GM23338 (cell line): ENCODE results near the gene RAP1B. TPM values are rescaled to one million over a fixed set of nuclear protein-coding genes. Genes with fewer than 3 reads are reported as not detected.

ENCODE experiments used
- ATAC-seq: fragments of 200-7000 bp; cut with Tn5 transposase; 3 replicates; pipeline ENCODE4 v1.9.1; 2020
- DNase-seq: peaks from one replicate; pipeline ENCODE4 v3.0.0-alpha.2; 2015; ENCODE audit warnings: low spot score
- H2AFZ ChIP-seq: fragments of 200-600 bp; sonication (generic); 2 replicates; pipeline ENCODE4 v1.8.0; 2016; ENCODE audit warnings: antibody characterized with exemption, mild to moderate bottlenecking, moderate library complexity
- H3F3A ChIP-seq: fragments of 200-600 bp; sonication (generic); replicated peaks from 2 replicates; pipeline ENCODE4 v1.8.0; 2017; ENCODE audit warnings: antibody characterized with exemption, mixed run types, low read depth
- H3K27ac ChIP-seq: fragments of 200-600 bp; sonication (generic); 2 replicates; pipeline ENCODE4 v1.6.1; 2016; ENCODE audit warnings: low read depth
- H3K27me3 ChIP-seq: fragments of 200-600 bp; sonication (generic); 2 replicates; pipeline ENCODE4 v1.8.0; 2016; ENCODE audit warnings: mild to moderate bottlenecking, mixed run types, moderate library complexity; ENCODE audit not compliant: insufficient read depth
- H3K36me3 ChIP-seq: fragments of 200-600 bp; sonication (generic); 2 replicates; pipeline ENCODE4 v1.8.0; 2016; ENCODE audit warnings: mild to moderate bottlenecking; ENCODE audit not compliant: insufficient read depth
- H3K4me1 ChIP-seq: fragments of 200-600 bp; sonication (generic); 2 replicates; pipeline ENCODE4 v1.8.0; 2016; ENCODE audit warnings: mild to moderate bottlenecking, moderate library complexity; ENCODE audit not compliant: insufficient read depth
- H3K4me2 ChIP-seq: fragments of 200-600 bp; sonication (generic); 2 replicates; pipeline ENCODE4 v1.7.1; 2017; ENCODE audit warnings: mixed run types
- H3K4me3 ChIP-seq: fragments of 200-600 bp; sonication (generic); 2 replicates; pipeline ENCODE4 v1.6.1; 2016; ENCODE audit warnings: mixed run types
- H3K79me2 ChIP-seq: fragments of 200-600 bp; sonication (generic); replicated peaks from 2 replicates; pipeline ENCODE4 v1.8.0; 2017; ENCODE audit warnings: mild to moderate bottlenecking; ENCODE audit not compliant: insufficient read depth
- H3K9me2 ChIP-seq: fragments of 200-600 bp; sonication (generic); 2 replicates; pipeline ENCODE4 v1.8.0; 2017; ENCODE audit not compliant: insufficient read depth
- H4K20me1 ChIP-seq: fragments of 200-600 bp; sonication (generic); replicated peaks from 2 replicates; pipeline ENCODE4 v1.8.0; 2017; ENCODE audit warnings: mild to moderate bottlenecking; ENCODE audit not compliant: insufficient read depth
- H3K27ac Mint-ChIP-seq: 2 replicates; pipeline ENCODE4 v1.8.0; 2020; ENCODE audit warnings: inconsistent platforms, mild to moderate bottlenecking, moderate library complexity, mixed read lengths
- H3K27me3 Mint-ChIP-seq: 3 replicates; pipeline ENCODE4 v1.8.0; 2022; ENCODE audit warnings: low read depth, mild to moderate bottlenecking, moderate library complexity, mixed read lengths, inconsistent platforms; ENCODE audit not compliant: insufficient read depth, poor library complexity
- H3K36me3 Mint-ChIP-seq: 3 replicates; pipeline ENCODE4 v1.8.0; 2021; ENCODE audit warnings: low read depth, mild to moderate bottlenecking, inconsistent platforms, moderate library complexity, mixed read lengths
- H3K4me1 Mint-ChIP-seq: 3 replicates; pipeline ENCODE4 v1.8.0; 2020; ENCODE audit warnings: mild to moderate bottlenecking, inconsistent platforms, mixed read lengths
- H3K4me3 Mint-ChIP-seq: 3 replicates; pipeline ENCODE4 v1.8.0; 2021; ENCODE audit warnings: moderate library complexity, mild to moderate bottlenecking, inconsistent platforms, mixed read lengths
- H3K9me3 Mint-ChIP-seq: 3 replicates; pipeline ENCODE4 v1.8.0; 2020; ENCODE audit warnings: moderate library complexity, mild to moderate bottlenecking, inconsistent platforms, mixed read lengths
- EZH2 ChIP-seq: fragments of 200-600 bp; sonication (generic); IDR thresholded peaks from one replicate; pipeline ENCODE4 v1.8.0; 2017; ENCODE audit warnings: antibody characterized with exemption, mild to moderate bottlenecking, low read depth; ENCODE audit not compliant: unreplicated experiment
- EZH2phosphoT487 ChIP-seq: fragments of 200-600 bp; sonication (generic); IDR thresholded peaks from one replicate; pipeline ENCODE4 v1.8.1; 2018; ENCODE audit warnings: antibody characterized with exemption; ENCODE audit not compliant: unreplicated experiment
- JUNB ChIP-seq: IDR thresholded peaks from one replicate; pipeline ENCODE4 v1.6.1; 2016; ENCODE audit warnings: antibody characterized with exemption; ENCODE audit not compliant: unreplicated experiment
- NANOG ChIP-seq: IDR thresholded peaks from 2 replicates; pipeline ENCODE4 v1.6.1; 2016; ENCODE audit warnings: antibody characterized with exemption, borderline replicate concordance
- POLR2AphosphoS5 ChIP-seq: IDR thresholded peaks from 2 replicates; pipeline ENCODE4 v1.6.1; 2016; ENCODE audit warnings: antibody characterized with exemption, low read depth
- ZNF114 ChIP-seq: fragments of 250-450 bp; sonication (Bioruptor Pico); IDR thresholded peaks from 2 replicates; pipeline ENCODE4 v1.5.0; 2020; ENCODE audit warnings: mild to moderate bottlenecking, moderate library complexity
- ZNF331 ChIP-seq: fragments of 250-450 bp; sonication (Bioruptor Pico); IDR thresholded peaks from 2 replicates; pipeline ENCODE4 v1.5.0; 2020; ENCODE audit warnings: low read depth, mild to moderate bottlenecking, moderate library complexity
- polyA plus RNA-seq: library from polyadenylated mRNA; unstranded; fragments of >200 nt; fragmentation: Nextera tagmentation; extraction: Ambion mirVana; gene quantifications from 2 replicates; pipeline ENCODE4 v1.2.1, GENCODE V29; 2016
- total RNA-seq: library from RNA; depleted of rRNA; stranded (reverse); fragments of >200 nt; shearing (Covaris generic); gene quantifications from 2 replicates; pipeline ENCODE4 v1.2.3, GENCODE V29; 2014
- TF ChIP-seq, protein P1 (sequence below): IDR thresholded peaks from one replicate; pipeline ENCODE4 v1.6.1; 2018; ENCODE audit warnings: antibody characterized with exemption; ENCODE audit not compliant: unreplicated experiment
- TF ChIP-seq, protein P2 (sequence below): fragments of 250-450 bp; sonication (Bioruptor Pico); IDR thresholded peaks from 2 replicates; pipeline ENCODE4 v1.5.0; 2020; ENCODE audit warnings: mild to moderate bottlenecking, moderate library complexity

Gene RAP1B
- total and polyA plus RNA-seq, 2 experiments from 2014 or later: 90.6 to 128 TPM

DNA sequence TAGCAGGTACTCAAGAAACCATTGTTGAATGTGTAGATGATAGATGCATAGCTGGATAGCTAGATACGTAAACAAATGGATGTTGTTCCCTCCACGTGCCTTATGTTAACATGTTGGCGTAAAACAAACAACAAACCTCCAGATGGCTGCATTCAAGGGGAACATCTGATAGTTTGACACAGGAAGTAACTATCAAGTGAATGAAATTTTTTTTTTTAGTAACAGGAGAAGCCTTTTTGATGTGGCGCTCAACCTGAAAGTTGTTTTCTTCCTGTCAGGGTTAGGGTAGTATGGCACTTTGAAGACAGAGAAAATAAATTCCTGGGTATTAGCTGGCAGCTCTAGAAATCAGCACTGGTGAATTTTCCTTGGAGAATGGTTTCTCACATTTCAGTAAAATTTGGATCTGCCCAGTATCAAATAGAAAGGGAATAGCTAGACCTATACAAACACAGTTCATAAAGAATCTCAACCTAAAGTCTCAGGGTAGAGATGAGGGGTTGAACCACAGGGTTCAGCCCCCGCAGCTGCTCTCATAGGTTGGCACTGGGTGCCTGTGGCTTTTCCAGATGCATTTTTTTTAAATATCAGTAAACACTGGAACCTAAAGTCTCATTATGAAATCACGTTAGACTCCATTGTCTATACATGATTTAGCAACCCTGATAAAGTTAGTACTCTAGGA is 18.8 kb upstream of the RAP1B start (continued):
- TF ChIP-seq EZH2: no peak
- TF ChIP-seq, protein P1, sequence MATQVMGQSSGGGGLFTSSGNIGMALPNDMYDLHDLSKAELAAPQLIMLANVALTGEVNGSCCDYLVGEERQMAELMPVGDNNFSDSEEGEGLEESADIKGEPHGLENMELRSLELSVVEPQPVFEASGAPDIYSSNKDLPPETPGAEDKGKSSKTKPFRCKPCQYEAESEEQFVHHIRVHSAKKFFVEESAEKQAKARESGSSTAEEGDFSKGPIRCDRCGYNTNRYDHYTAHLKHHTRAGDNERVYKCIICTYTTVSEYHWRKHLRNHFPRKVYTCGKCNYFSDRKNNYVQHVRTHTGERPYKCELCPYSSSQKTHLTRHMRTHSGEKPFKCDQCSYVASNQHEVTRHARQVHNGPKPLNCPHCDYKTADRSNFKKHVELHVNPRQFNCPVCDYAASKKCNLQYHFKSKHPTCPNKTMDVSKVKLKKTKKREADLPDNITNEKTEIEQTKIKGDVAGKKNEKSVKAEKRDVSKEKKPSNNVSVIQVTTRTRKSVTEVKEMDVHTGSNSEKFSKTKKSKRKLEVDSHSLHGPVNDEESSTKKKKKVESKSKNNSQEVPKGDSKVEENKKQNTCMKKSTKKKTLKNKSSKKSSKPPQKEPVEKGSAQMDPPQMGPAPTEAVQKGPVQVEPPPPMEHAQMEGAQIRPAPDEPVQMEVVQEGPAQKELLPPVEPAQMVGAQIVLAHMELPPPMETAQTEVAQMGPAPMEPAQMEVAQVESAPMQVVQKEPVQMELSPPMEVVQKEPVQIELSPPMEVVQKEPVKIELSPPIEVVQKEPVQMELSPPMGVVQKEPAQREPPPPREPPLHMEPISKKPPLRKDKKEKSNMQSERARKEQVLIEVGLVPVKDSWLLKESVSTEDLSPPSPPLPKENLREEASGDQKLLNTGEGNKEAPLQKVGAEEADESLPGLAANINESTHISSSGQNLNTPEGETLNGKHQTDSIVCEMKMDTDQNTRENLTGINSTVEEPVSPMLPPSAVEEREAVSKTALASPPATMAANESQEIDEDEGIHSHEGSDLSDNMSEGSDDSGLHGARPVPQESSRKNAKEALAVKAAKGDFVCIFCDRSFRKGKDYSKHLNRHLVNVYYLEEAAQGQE: no peak
- TF ChIP-seq EZH2phosphoT487: no peak
- no peak for TF ChIP-seq NANOG
- TF ChIP-seq ZNF114: no peak
- no peak for TF ChIP-seq POLR2AphosphoS5
- no peak for TF ChIP-seq JUNB

DNA sequence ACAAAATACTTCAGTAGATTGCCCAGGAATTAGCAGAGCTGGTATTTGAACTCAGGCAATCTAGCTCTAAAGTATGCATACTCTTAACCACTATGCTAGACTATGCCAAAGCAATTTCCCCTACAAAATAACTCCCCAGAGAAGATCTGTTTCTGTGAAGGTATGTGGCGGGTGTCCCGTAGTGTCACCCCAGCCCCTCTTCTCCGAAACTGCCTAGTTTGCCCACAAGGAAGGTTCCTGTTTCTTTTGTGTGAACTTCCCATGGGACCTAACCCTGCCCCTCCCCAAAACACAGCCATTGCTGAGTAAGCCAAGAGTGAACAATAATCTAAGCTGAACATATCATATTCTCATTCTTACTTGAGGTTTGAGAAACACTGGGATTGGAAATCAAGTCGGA is 15.5 kb upstream of the RAP1B start:
- Mint-ChIP-seq H3K27ac (no peak overlapping the region), H3K36me3 (peaks cover 8% of the 10 kb centered on the region; the same call in 2 of the 3 replicates), H3K27me3 (peaks cover 8% of the 10 kb centered on the region), H3K9me3 (peaks cover 27% of the 10 kb centered on the region), H3K4me3 (no peak overlapping the region), H3K4me1 (no peaks in the 10 kb centered on the region)
- Histone ChIP-seq H3K79me2 (no peaks in the 10 kb centered on the region), H3K4me3 (no peak overlapping the region), H2AFZ (no peak overlapping the region), H3K27me3 (no peaks in the 10 kb centered on the region), H3K27ac (no peak overlapping the region), H3K36me3 (peaks cover 3% of the 10 kb centered on the region; the same call in 1 of the 2 replicates), H3K9me2 (no peaks in the 10 kb centered on the region), H3K4me1 (no peaks in the 10 kb centered on the region), H3F3A (no peaks in the 10 kb centered on the region), H3K4me2 (no peak overlapping the region), H4K20me1 (no peaks in the 10 kb centered on the region)
- DNase-seq (no peak), ATAC-seq (no peak)
- TF ChIP-seq JUNB (no peak), ZNF114 (no peak), EZH2 (no peak), EZH2phosphoT487 (no peak), ZNF331 (CRISPR knock-in tag) (no peak)
- TF ChIP-seq, protein P2, sequence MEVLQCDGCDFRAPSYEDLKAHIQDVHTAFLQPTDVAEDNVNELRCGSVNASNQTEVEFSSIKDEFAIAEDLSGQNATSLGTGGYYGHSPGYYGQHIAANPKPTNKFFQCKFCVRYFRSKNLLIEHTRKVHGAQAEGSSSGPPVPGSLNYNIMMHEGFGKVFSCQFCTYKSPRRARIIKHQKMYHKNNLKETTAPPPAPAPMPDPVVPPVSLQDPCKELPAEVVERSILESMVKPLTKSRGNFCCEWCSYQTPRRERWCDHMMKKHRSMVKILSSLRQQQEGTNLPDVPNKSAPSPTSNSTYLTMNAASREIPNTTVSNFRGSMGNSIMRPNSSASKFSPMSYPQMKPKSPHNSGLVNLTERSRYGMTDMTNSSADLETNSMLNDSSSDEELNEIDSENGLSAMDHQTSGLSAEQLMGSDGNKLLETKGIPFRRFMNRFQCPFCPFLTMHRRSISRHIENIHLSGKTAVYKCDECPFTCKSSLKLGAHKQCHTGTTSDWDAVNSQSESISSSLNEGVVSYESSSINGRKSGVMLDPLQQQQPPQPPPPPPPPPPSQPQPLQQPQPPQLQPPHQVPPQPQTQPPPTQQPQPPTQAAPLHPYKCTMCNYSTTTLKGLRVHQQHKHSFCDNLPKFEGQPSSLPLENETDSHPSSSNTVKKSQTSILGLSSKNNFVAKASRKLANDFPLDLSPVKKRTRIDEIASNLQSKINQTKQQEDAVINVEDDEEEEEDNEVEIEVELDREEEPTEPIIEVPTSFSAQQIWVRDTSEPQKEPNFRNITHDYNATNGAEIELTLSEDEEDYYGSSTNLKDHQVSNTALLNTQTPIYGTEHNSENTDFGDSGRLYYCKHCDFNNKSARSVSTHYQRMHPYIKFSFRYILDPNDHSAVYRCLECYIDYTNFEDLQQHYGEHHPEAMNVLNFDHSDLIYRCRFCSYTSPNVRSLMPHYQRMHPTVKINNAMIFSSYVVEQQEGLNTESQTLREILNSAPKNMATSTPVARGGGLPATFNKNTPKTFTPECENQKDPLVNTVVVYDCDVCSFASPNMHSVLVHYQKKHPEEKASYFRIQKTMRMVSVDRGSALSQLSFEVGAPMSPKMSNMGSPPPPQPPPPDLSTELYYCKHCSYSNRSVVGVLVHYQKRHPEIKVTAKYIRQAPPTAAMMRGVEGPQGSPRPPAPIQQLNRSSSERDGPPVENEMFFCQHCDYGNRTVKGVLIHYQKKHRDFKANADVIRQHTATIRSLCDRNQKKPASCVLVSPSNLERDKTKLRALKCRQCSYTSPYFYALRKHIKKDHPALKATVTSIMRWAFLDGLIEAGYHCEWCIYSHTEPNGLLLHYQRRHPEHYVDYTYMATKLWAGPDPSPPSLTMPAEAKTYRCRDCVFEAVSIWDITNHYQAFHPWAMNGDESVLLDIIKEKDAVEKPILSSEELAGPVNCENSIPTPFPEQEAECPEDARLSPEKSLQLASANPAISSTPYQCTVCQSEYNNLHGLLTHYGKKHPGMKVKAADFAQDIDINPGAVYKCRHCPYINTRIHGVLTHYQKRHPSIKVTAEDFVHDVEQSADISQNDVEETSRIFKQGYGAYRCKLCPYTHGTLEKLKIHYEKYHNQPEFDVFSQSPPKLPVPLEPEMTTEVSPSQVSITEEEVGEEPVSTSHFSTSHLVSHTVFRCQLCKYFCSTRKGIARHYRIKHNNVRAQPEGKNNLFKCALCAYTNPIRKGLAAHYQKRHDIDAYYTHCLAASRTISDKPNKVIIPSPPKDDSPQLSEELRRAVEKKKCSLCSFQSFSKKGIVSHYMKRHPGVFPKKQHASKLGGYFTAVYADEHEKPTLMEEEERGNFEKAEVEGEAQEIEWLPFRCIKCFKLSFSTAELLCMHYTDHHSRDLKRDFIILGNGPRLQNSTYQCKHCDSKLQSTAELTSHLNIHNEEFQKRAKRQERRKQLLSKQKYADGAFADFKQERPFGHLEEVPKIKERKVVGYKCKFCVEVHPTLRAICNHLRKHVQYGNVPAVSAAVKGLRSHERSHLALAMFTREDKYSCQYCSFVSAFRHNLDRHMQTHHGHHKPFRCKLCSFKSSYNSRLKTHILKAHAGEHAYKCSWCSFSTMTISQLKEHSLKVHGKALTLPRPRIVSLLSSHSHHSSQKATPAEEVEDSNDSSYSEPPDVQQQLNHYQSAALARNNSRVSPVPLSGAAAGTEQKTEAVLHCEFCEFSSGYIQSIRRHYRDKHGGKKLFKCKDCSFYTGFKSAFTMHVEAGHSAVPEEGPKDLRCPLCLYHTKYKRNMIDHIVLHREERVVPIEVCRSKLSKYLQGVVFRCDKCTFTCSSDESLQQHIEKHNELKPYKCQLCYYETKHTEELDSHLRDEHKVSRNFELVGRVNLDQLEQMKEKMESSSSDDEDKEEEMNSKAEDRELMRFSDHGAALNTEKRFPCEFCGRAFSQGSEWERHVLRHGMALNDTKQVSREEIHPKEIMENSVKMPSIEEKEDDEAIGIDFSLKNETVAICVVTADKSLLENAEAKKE: no peak
- TF ChIP-seq, protein P1: no peak
